Astrocyte (in vitro differentiated cells and primary cell): ENCODE results near the gene PRKG1. TPM values are rescaled to one million over a fixed set of nuclear protein-coding genes. Genes with fewer than 3 reads are reported as not detected.
A peak's percentile ranks its signal among the peaks of the same experiment; 100 is the strongest.

Experiments
- DNase-seq: peaks from one replicate; pipeline ENCODE4 v3.0.0-alpha.2; 2010; ENCODE audit warnings: low read depth
- FAIRE-seq: peaks from 2 replicates; lab custom pipeline; 2011; peaks lifted over from hg19 to GRCh38; lab: Jason Lieb, UNC
- H2AFZ ChIP-seq: 2 replicates; pipeline ENCODE4 v1.6.0; 2012; ENCODE audit warnings: low read depth, low read length, inconsistent platforms
- H3K27ac ChIP-seq: 2 replicates; pipeline ENCODE4 v1.5.1; 2011; ENCODE audit warnings: low read depth, low read length, inconsistent platforms
- H3K27me3 ChIP-seq: 2 replicates; pipeline ENCODE4 v1.6.0; 2011; ENCODE audit warnings: low read length, inconsistent platforms; ENCODE audit not compliant: insufficient read depth
- H3K36me3 ChIP-seq: 2 replicates; pipeline ENCODE4 v1.5.1; 2011; ENCODE audit warnings: low read length, inconsistent platforms; ENCODE audit not compliant: insufficient read depth
- H3K4me1 ChIP-seq: 2 replicates; pipeline ENCODE4 v1.5.1; 2011; ENCODE audit warnings: low read length, inconsistent platforms; ENCODE audit not compliant: insufficient read depth
- H3K4me2 ChIP-seq: 2 replicates; pipeline ENCODE4 v1.6.0; 2012; ENCODE audit warnings: low read length, inconsistent platforms
- H3K4me3 ChIP-seq: 2 replicates; pipeline ENCODE4 v1.5.1; 2011; ENCODE audit warnings: low read depth, mild to moderate bottlenecking, low read length, inconsistent platforms; ENCODE audit not compliant: insufficient read depth
- H3K79me2 ChIP-seq: 2 replicates; pipeline ENCODE4 v1.6.0; 2012; ENCODE audit warnings: mild to moderate bottlenecking, low read length, inconsistent platforms; ENCODE audit not compliant: insufficient read depth
- H3K9ac ChIP-seq: 2 replicates; pipeline ENCODE4 v1.6.0; 2012; ENCODE audit warnings: mild to moderate bottlenecking, low read length, inconsistent platforms
- H3K9me3 ChIP-seq: 2 replicates; pipeline ENCODE4 v1.5.1; 2012; ENCODE audit warnings: low read depth, mild to moderate bottlenecking, low read length, inconsistent platforms; ENCODE audit not compliant: insufficient read depth
- H4K20me1 ChIP-seq: 2 replicates; pipeline ENCODE4 v1.6.0; 2012; ENCODE audit warnings: low read length, inconsistent platforms; ENCODE audit not compliant: insufficient read depth
- H3K27ac Mint-ChIP-seq: one replicate; pipeline ENCODE4 v1.8.0; 2021; ENCODE audit warnings: mild to moderate bottlenecking, mixed read lengths; ENCODE audit not compliant: unreplicated experiment
- H3K27me3 Mint-ChIP-seq: one replicate; pipeline ENCODE4 v1.8.0; 2021; ENCODE audit warnings: low read depth, mixed read lengths; ENCODE audit not compliant: unreplicated experiment
- H3K36me3 Mint-ChIP-seq: one replicate; pipeline ENCODE4 v1.8.0; 2021; ENCODE audit warnings: low read depth, mixed read lengths; ENCODE audit not compliant: unreplicated experiment
- H3K4me1 Mint-ChIP-seq: one replicate; pipeline ENCODE4 v1.8.0; 2021; ENCODE audit warnings: low read depth, mixed read lengths; ENCODE audit not compliant: unreplicated experiment
- H3K4me3 Mint-ChIP-seq: one replicate; pipeline ENCODE4 v1.8.0; 2021; ENCODE audit warnings: mild to moderate bottlenecking, moderate library complexity, mixed read lengths; ENCODE audit not compliant: unreplicated experiment
- H3K9me3 Mint-ChIP-seq: one replicate; pipeline ENCODE4 v1.8.0; 2021; ENCODE audit warnings: mild to moderate bottlenecking, mixed read lengths; ENCODE audit not compliant: unreplicated experiment
- CTCF ChIP-seq: IDR thresholded peaks from 2 replicates; pipeline ENCODE4 v1.5.1; 2011; ENCODE audit warnings: low read depth, mild to moderate bottlenecking, inconsistent platforms, low read length, moderate library complexity; ENCODE audit not compliant: insufficient read depth
- EZH2 ChIP-seq: IDR thresholded peaks from 2 replicates; pipeline ENCODE4 v1.6.1; 2012; ENCODE audit warnings: mild to moderate bottlenecking, low read length, inconsistent platforms; ENCODE audit not compliant: insufficient read depth
- total RNA-seq: library from RNA; stranded (reverse); gene quantifications from 2 replicates; pipeline ENCODE4 v1.2.1, GENCODE V29; 2021

The PRKG1 gene
- total RNA-seq, 1 donor from 2014 or later = 3.1 TPM

- H3K79me2 ChIP-seq = peaks cover 25% of the 10 kb centered on the region
- H3K4me3 Mint-ChIP-seq = no peak overlapping the region
- peak overlapping the region; percentile 93 for H3K4me2 ChIP-seq
These were observed 1241.7 kb downstream of the PRKG1 start for GRCh38 chr10:52316001-52316400.

GRCh38 chr10:52316500-52316899, 1242.2 kb downstream of the PRKG1 start:
- Mint-ChIP-seq H3K27me3 (peaks cover 13% of the 10 kb centered on the region), H3K4me1 (peaks cover 43% of the 10 kb centered on the region), H3K4me3 (no peak overlapping the region), H3K9me3 (no peaks in the 10 kb centered on the region), H3K36me3 (no peaks in the 10 kb centered on the region), H3K27ac (no peak overlapping the region)
- peaks cover 3% of the 10 kb centered on the region for H3K36me3 ChIP-seq
- FAIRE-seq (peak; percentile 65), DNase-seq (no peak)
- peak overlapping the region; percentile 93 for H3K4me2 ChIP-seq
- H3K4me3 ChIP-seq = peak overlapping the region; percentile 89
- peaks cover 25% of the 10 kb centered on the region for H3K79me2 ChIP-seq
- no peaks in the 10 kb centered on the region for H3K9me3 ChIP-seq
- H3K9ac ChIP-seq = peak overlapping the region; percentile 89
- H4K20me1 ChIP-seq = no peaks in the 10 kb centered on the region
- H3K27ac ChIP-seq = peak overlapping the region; percentile 93
- no peak overlapping the region for H2AFZ ChIP-seq
- TF ChIP-seq EZH2 = no peak
- no peak for TF ChIP-seq CTCF
- H3K4me1 ChIP-seq = peaks cover 39% of the 10 kb centered on the region
- H3K27me3 ChIP-seq = no peaks in the 10 kb centered on the region

More at GRCh38 chr10:52316001-52316400, 1241.7 kb downstream of the PRKG1 start:
- H3K27ac ChIP-seq = peak overlapping the region; percentile 93
- Mint-ChIP-seq H3K9me3 (no peaks in the 10 kb centered on the region), H3K27me3 (peaks cover 17% of the 10 kb centered on the region), H3K4me1 (peaks cover 43% of the 10 kb centered on the region), H3K36me3 (no peaks in the 10 kb centered on the region), H3K27ac (no peak overlapping the region)
- H3K27me3 ChIP-seq = no peaks in the 10 kb centered on the region
- H3K9ac ChIP-seq = peak overlapping the region; percentile 89
- H3K36me3 ChIP-seq = peaks cover 3% of the 10 kb centered on the region
- H2AFZ ChIP-seq = no peak overlapping the region
- peak overlapping the region; percentile 89 for H3K4me3 ChIP-seq
- H3K4me1 ChIP-seq = peaks cover 39% of the 10 kb centered on the region
- H3K9me3 ChIP-seq = no peaks in the 10 kb centered on the region
- no peak for TF ChIP-seq EZH2
- no peak for TF ChIP-seq CTCF
- peak; percentile 17 for FAIRE-seq
- peak; percentile 12 for DNase-seq
- H4K20me1 ChIP-seq = no peaks in the 10 kb centered on the region

DNA sequence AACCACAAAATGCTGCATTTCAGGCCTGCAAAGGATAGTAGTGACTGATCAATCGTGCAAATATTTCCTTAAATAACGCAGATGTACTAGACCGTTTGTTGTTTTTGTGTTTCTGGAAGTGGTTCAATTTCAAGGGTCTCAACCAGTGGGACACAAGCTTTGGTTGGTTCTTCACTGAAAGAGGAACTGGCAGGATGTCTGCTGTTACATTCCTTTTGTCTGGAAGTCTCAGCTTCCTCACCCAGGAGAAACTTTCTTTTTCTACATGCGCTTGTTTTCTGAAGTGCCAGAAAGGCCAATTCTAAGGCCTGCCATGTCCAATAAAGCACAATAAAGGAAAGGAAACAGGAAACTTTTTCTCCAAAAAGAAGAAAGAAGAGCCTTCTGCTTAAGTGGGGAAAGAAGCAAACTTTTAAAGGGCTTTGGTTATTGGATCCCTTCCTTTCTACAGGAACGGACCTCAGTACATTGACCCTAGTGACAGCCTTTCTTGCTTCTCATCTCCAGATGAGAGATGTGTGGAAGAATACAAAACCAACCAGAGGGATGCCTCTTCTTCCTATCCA, 1243.9 kb downstream of the PRKG1 start:
- Histone ChIP-seq H3K4me2 (peak overlapping the region; percentile 93), H3K79me2 (peaks cover 25% of the 10 kb centered on the region), H2AFZ (peak overlapping the region; percentile 6), H3K4me3 (peak overlapping the region; percentile 20), H3K27me3 (no peaks in the 10 kb centered on the region), H3K4me1 (peaks cover 36% of the 10 kb centered on the region), H3K36me3 (peaks cover 3% of the 10 kb centered on the region), H3K27ac (peak overlapping the region; percentile 93), H3K9me3 (no peaks in the 10 kb centered on the region), H3K9ac (peak overlapping the region; percentile 74), H4K20me1 (no peaks in the 10 kb centered on the region)
- peak; percentile 84 for DNase-seq
- peak; percentile 87 for FAIRE-seq
- no peaks in the 10 kb centered on the region for H3K36me3 Mint-ChIP-seq
- peak overlapping the region; percentile 97 for H3K27ac Mint-ChIP-seq
- H3K4me1 Mint-ChIP-seq = peaks cover 43% of the 10 kb centered on the region
- TF ChIP-seq EZH2 = no peak
- TF ChIP-seq CTCF = no peak
- H3K9me3 Mint-ChIP-seq = peaks cover 2% of the 10 kb centered on the region
- peaks cover 6% of the 10 kb centered on the region for H3K27me3 Mint-ChIP-seq
- H3K4me3 Mint-ChIP-seq = no peak overlapping the region
